Skeletal muscle satellite cell (primary cell): ENCODE data around the gene DIRAS1.
"Not testable (repeated sequence)": the region's sequence is repeated elsewhere in the genome, so short reads cannot be mapped to it uniquely, and the experiment has no call there.

Experiments
- H3K27me3 ChIP-seq: 2 replicates; pipeline ENCODE4 v1.7.0; 2013; ENCODE audit warnings: low read length; ENCODE audit not compliant: control insufficient read depth, insufficient read depth
- H3K36me3 ChIP-seq: 2 replicates; pipeline ENCODE4 v1.7.0; 2013; ENCODE audit warnings: mild to moderate bottlenecking, control low read depth, low read length; ENCODE audit not compliant: insufficient read depth
- H3K4me1 ChIP-seq: 2 replicates; pipeline ENCODE4 v1.7.0; 2013; ENCODE audit warnings: low read length; ENCODE audit not compliant: control insufficient read depth, insufficient read depth
- H3K4me2 ChIP-seq: 2 replicates; pipeline ENCODE4 v1.7.0; 2013; ENCODE audit warnings: mild to moderate bottlenecking, low read length
- H3K4me3 ChIP-seq: 2 replicates; pipeline ENCODE4 v1.7.0; 2013; ENCODE audit warnings: low read length
- H3K9ac ChIP-seq: 2 replicates; pipeline ENCODE4 v1.7.0; 2013; ENCODE audit warnings: mild to moderate bottlenecking, low read depth, low read length, moderate library complexity
- H3K9me3 ChIP-seq: replicated peaks from 2 replicates; pipeline ENCODE4 v1.7.0; 2013; ENCODE audit warnings: mild to moderate bottlenecking, control low read depth, low read length

Gene DIRAS1

DNA sequence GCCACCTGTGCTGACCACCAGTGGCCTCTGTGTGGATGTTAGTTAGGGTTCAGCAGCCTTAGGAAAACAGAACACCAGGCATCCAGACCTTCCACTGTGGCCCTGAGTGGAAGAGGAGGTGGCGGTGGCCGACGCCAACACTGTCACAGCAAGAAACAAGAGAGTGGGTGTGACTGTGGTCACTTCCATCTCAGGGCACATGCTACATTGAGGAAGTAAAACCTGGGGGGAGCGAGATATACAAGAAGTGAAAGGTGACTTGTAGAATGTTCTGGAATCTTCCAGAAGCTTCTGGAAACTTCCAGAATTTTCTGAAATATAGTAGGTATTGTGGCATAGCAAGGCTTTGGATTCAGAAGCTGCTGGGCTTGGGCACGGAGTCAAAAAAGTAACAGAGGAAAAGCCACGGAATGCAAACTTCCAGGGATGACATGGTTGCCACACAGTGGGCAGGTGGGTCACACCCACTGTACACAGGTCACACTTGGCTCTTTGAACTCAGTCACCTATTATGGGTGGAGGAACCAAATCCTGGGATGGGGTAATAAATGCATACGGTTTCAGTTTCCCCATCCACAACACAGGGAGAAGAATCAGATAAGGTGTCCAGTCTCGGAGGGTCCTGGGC is 43.0 kb downstream of the DIRAS1 start:
- Histone ChIP-seq H3K4me3 (no peak overlapping the region), H3K9ac (no peak overlapping the region), H3K9me3 (no peaks in the 10 kb centered on the region), H3K4me2 (no peak overlapping the region), H3K36me3 (no peaks in the 10 kb centered on the region), H3K4me1 (no peaks in the 10 kb centered on the region), H3K27me3 (peaks cover 49% of the 10 kb centered on the region)

DNA sequence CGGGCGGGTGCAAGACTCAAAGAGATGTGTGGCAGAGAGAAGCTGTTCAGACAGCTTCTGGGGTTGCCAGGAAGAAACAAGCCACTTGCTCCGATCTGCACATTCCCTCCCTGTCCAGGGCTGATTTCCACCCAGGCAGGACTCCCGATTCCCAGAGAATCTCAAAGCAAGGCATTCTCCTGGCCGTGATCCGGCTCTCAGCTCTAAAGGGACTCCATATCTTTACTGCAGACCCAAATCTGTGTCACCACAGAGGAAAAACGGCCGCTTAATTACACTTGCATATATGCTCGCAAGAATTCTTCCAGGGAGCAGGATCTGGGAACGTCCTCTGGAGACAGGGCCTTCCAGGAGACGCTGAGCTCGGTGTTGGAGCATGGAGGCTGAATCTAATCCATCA is 44.3 kb downstream of the DIRAS1 start:
- Histone ChIP-seq H3K4me1 (no peaks in the 10 kb centered on the region), H3K36me3 (no peaks in the 10 kb centered on the region), H3K4me3 (no peak overlapping the region), H3K9ac (no peak overlapping the region), H3K9me3 (no peaks in the 10 kb centered on the region), H3K27me3 (peaks cover 49% of the 10 kb centered on the region), H3K4me2 (no peak overlapping the region)

DNA sequence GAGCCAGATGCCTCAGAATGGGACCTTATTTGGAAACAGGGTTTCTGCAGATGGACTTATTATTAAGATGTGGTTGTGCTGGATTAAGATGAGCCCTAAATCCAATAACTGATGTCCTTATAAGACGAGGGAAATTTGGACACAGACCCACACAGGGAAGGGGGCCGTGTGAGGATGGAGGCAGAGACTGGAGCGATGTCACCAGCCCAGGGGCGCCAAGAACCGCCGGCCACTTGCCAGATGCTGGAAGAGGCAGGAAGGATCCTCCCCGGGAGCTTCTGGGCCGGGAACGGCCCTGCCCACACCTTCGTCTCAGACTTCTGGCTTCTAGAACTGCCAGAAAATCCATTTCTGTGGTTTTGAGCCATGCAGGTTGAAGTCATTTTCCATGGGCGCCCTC is 45.3 kb downstream of the DIRAS1 start:
- Histone ChIP-seq H3K9ac (no peak overlapping the region), H3K4me3 (no peak overlapping the region), H3K27me3 (peaks cover 49% of the 10 kb centered on the region), H3K9me3 (no peaks in the 10 kb centered on the region), H3K4me2 (no peak overlapping the region), H3K4me1 (no peaks in the 10 kb centered on the region), H3K36me3 (no peaks in the 10 kb centered on the region)

DNA sequence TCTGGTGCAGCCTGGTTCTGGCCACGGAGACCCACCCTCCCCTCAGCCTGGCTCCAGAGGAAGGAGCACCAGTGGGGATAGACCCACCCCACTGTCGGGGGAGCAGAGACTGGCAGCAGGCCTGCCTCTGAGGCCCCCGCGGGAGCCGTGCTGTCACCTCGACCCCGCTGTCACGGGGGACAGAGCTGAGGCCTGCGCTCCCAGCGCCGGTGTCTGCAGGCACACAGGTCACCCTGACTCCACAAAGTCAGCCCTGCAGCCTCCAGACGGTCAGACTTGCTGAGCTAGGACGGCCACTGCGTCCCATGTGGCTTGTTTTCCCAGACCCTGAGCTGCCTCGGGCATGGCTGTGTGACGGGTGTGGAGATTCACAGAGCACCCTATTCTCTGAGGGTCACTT is 51.0 kb downstream of the DIRAS1 start:
- Histone ChIP-seq H3K4me1 (no peaks in the 10 kb centered on the region), H3K9ac (no peak overlapping the region), H3K36me3 (no peaks in the 10 kb centered on the region), H3K27me3 (peaks cover 12% of the 10 kb centered on the region), H3K4me2 (no peak overlapping the region), H3K4me3 (no peak overlapping the region), H3K9me3 (no peaks in the 10 kb centered on the region)

- H3K4me2 ChIP-seq = no peak overlapping the region
- H3K9me3 ChIP-seq = no peaks in the 10 kb centered on the region
- no peak overlapping the region for H3K4me3 ChIP-seq
- H3K9ac ChIP-seq = no peak overlapping the region
- no peaks in the 10 kb centered on the region for H3K36me3 ChIP-seq
- no peaks in the 10 kb centered on the region for H3K4me1 ChIP-seq
- no peaks in the 10 kb centered on the region for H3K27me3 ChIP-seq
These were observed 52.9 kb downstream of the DIRAS1 start for GRCh38 chr19:2668175-2668763.

GRCh38 chr19:2667349-2667748 is 53.8 kb downstream of the DIRAS1 start:
- not testable (repeated sequence) for H3K4me1 ChIP-seq, H3K4me3 ChIP-seq, H3K27me3 ChIP-seq, H3K9me3 ChIP-seq, H3K9ac ChIP-seq, H3K36me3 ChIP-seq, H3K4me2 ChIP-seq

DNA sequence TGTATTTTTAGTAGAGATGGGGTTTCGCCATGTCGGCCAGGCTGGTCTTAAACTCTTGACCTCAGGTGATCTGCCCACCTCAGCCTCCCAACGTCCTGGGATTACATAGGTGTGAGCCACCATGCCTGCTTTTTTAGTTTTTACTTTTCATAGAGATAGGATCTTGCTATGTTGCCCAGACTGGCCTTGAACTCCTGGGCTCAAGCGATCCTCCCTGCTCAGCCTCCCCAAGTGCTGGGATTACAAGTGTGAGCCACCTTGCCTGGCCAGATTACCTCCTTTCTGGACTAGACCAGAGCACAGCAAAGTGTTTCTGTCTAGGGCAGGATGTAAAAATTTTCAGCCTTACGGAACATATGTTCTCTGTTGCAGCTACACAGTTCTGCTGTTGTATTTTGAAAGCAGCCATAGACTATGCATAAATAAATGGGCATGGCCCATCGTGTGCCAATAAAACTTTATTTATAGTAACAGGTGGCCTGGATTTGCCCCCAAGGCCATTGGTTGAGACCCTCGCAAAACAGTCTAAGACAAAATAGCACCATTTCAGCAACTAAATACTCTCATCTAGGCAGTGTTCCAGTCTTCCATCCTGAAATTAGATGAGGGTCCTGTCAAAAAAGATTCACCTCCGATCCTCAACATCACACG is 54.7 kb downstream of the DIRAS1 start:
- Histone ChIP-seq H3K4me3 (no peak overlapping the region), H3K4me1 (no peaks in the 10 kb centered on the region), H3K36me3 (no peaks in the 10 kb centered on the region), H3K9ac (no peak overlapping the region), H3K27me3 (no peaks in the 10 kb centered on the region), H3K9me3 (no peaks in the 10 kb centered on the region), H3K4me2 (no peak overlapping the region)

GRCh38 chr19:2665103-2665502 is 56.1 kb downstream of the DIRAS1 start:
- no peak overlapping the region for H3K4me3 ChIP-seq
- peaks cover 5% of the 10 kb centered on the region for H3K27me3 ChIP-seq
- H3K9me3 ChIP-seq = no peaks in the 10 kb centered on the region
- H3K9ac ChIP-seq = no peak overlapping the region
- H3K36me3 ChIP-seq = no peaks in the 10 kb centered on the region
- H3K4me1 ChIP-seq = no peaks in the 10 kb centered on the region
- no peak overlapping the region for H3K4me2 ChIP-seq
